ENCODE results near the gene CCER1.

Gene CCER1

DNA sequence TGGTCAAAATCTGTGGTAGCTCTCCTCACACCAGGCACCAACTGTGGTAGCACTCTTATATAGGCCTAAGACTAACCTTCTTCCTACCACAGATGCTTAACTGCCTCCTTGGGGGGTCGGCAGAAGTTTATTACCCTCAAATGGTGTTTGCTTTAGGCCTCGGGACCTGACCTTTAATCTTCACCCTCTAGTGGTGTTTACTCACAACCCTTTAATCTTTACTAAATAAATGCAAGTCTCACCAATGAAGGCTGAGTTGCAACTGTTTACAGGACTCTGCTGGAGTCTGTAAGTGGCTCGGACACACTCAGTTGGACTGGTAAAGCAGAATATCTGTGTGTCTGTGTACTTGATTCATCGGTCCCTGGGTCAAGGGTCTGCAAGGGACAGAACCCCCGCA lies 29.4 kb downstream of the CCER1 start:
- in situ Hi-C loops (cut with MboI; ENCODE audit: low sequenced_read_pairs), result no loop called here

GRCh38 chr12:90924406-90924805 lies 30.6 kb downstream of the CCER1 start:
- in situ Hi-C loops (cut with MboI; ENCODE audit: low sequenced_read_pairs), result no loop called here

DNA sequence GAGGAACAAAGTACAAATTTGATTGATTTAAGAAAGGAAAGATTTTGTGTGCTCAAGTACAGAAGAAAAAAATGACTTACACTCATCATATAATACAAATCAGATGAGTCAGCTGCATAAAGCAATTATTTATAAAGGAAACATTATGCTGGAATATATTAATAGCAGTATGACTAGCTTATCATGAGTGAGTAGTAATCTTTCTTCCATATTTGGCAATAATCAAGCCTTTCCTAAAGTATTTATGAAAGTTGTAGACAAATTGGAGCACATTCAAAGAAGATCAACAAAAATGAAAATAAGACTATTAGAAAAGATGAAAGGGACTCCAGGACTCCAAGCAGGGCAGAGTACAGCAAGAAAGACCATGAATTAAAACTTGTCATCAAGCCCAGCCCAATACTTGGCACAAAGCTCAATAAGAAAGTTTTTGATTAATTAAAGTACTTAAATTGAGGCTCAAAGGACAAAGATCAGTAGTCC lies 32.8 kb downstream of the CCER1 start:
- in situ Hi-C loops (cut with MboI; ENCODE audit: low sequenced_read_pairs), result no loop called here

DNA sequence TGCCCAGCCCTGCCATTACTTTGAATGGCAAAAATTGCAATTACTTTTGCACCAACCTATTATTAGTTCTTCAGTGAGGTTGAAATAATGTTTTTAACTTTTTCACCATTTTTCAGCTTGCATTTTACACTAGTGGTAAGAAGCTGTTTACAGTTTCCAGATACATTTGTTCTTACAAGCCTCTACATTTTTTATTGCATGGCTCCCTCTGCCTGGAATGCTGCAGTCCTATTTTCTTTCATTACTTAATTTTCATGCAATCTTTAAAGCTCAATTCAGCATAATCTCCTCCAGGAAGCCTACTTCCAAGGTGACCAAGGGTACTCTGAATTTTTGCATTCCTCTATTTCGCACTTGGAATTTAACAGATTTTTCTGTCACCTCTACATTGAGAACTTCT lies 33.4 kb downstream of the CCER1 start:
- in situ Hi-C loops (cut with MboI; ENCODE audit: low sequenced_read_pairs), result no loop called here

- in situ Hi-C loops (cut with MboI; ENCODE audit: low sequenced_read_pairs), result no loop called here
Observed at GRCh38 chr12:90920222-90920621, 34.8 kb downstream of the CCER1 start.

DNA sequence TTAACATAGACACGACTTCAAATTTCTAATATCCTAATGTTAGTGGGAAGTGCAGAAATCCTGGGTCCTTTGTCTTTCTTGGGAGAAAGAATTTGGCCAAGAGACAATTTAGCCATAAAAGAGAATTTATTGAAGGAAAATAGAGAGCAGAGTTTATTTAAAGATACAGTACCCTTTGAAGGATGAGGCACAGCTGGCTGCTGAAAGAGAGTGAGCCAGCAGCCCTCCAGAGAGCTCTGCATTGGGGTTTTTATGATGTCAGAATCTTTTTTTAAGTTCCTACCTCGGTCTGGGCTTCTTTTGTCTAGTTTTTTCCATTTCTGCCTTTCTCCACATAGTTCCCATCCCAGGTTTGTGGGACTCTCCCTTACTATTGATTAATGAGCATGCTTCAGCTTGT lies 37.5 kb downstream of the CCER1 start:
- in situ Hi-C loops (cut with MboI; ENCODE audit: low sequenced_read_pairs), result no loop called here

GRCh38 chr12:90916516-90916915 lies 38.5 kb downstream of the CCER1 start:
- in situ Hi-C loops (cut with MboI; ENCODE audit: low sequenced_read_pairs), result no loop called here

DNA sequence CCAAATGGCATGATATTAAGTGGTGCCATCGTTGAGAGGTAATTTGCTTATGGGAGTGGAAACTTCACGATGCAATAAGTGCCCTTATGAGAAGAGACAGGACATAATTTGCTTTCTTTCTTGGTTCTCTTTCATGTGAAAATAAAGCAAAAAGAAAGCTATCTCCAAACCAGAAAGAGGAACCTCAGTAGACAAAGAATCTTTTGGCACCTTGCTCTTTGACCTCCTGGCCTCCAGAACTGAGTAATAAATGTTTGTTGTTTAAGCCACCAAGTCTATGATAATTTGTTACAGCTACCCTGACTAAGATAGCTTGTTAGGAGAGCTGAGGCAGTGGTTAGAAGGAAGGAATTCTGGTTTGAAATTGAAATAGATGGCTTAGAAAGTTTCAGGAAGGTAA lies 39.6 kb downstream of the CCER1 start:
- in situ Hi-C loops (cut with MboI; ENCODE audit: low sequenced_read_pairs), result no loop called here

DNA sequence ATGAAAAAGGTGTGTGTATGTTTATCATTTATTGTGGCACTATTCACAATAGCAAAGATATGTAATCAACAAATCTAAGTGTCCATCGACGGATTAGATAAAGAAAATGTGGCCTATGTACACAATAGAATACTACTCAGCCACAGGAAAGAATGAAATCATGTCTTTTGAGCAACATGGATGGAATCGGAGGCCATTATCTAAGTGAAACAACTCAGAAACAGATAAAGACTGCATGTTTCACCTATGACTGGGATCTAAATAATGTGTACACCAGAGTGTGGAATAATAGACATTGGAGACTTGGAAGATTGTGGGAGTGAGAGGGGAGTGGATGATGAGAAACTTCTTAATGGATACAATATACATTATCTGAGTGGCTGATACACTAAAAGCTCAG lies 44.0 kb downstream of the CCER1 start:
- in situ Hi-C loops (cut with MboI; ENCODE audit: low sequenced_read_pairs), result no loop called here

- in situ Hi-C loops (cut with MboI; ENCODE audit: low sequenced_read_pairs), result no loop called here
Observed at GRCh38 chr12:90909069-90909770, 45.8 kb downstream of the CCER1 start.

GRCh38 chr12:90908465-90908864 lies 46.5 kb downstream of the CCER1 start:
- in situ Hi-C loops (cut with MboI; ENCODE audit: low sequenced_read_pairs), result no loop called here

- in situ Hi-C loops (cut with MboI; ENCODE audit: low sequenced_read_pairs), result no loop called here
Observed at GRCh38 chr12:90905691-90906370, 49.1 kb downstream of the CCER1 start.

DNA sequence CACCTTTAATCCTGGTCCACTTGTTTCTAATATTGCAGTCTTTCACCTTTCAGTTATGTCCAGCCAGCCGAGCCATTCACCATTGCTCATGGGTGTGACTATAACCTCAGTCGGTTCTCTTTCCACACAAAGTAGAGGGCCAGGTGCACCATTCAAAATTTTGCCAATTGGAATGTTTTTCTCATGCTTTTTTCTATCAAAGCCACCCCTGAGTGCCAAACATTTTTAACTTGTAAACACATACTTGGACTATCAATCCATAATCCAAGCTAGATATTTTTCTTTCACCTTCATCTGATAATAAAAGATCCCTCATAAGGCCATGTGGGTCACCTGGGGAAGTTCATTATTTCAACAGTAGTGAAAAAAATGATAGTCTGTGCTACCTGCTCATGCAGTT lies 52.4 kb downstream of the CCER1 start:
- in situ Hi-C loops (cut with MboI; ENCODE audit: low sequenced_read_pairs), result no loop called here
